GM12864 (cell line): Measurements from ENCODE around the gene ANKS3.

Experiments used
- DNase-seq: peaks from one replicate; pipeline ENCODE4 v3.0.0-alpha.2; 2011; ENCODE audit warnings: low read depth
- H3K4me3 ChIP-seq: 2 replicates; pipeline ENCODE4 v1.5.1; 2011; ENCODE audit warnings: mild to moderate bottlenecking, low read depth, low read length, control low read depth
- CTCF ChIP-seq: IDR thresholded peaks from 2 replicates; pipeline ENCODE4 v1.5.1; 2011; ENCODE audit warnings: low read depth, mild to moderate bottlenecking, moderate library complexity, low read length, control low read depth, inconsistent platforms; ENCODE audit errors: missing control alignments

Gene ANKS3

GRCh38 chr16:4775005-4775404, 40.9 kb upstream of the ANKS3 start:
- no peak overlapping the region for H3K4me3 ChIP-seq
- TF ChIP-seq CTCF = no peak
- no peak for DNase-seq

DNA sequence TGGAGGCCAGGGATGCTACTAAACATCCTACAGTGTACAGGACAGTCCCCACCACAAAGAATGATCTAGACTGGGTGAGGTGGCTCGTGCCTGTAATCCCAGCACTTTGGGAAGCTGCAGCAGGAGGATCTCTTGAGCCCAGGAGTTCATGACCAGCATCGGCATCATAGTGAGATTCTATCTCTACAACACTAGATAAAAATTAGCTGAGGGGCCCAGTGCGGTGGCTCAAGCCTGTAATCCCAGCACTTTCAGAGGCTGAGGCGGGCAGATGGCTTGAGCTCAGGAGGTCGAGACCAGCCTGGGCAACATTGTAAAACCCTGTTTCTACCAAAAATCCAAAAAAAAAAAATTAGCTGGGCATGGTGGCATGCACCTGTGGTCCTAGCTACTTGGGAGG, 38.3 kb upstream of the ANKS3 start:
- no peak for TF ChIP-seq CTCF
- DNase-seq = no peak
- no peak overlapping the region for H3K4me3 ChIP-seq

- no peak for TF ChIP-seq CTCF
- DNase-seq = no peak
- no peak overlapping the region for H3K4me3 ChIP-seq
Observed at GRCh38 chr16:4771646-4772045, 37.6 kb upstream of the ANKS3 start.

GRCh38 chr16:4769306-4769638, 35.2 kb upstream of the ANKS3 start:
- TF ChIP-seq CTCF = no peak
- H3K4me3 ChIP-seq = no peak overlapping the region; the same call in 1 of the 2 replicates
- DNase-seq = no peak

DNA sequence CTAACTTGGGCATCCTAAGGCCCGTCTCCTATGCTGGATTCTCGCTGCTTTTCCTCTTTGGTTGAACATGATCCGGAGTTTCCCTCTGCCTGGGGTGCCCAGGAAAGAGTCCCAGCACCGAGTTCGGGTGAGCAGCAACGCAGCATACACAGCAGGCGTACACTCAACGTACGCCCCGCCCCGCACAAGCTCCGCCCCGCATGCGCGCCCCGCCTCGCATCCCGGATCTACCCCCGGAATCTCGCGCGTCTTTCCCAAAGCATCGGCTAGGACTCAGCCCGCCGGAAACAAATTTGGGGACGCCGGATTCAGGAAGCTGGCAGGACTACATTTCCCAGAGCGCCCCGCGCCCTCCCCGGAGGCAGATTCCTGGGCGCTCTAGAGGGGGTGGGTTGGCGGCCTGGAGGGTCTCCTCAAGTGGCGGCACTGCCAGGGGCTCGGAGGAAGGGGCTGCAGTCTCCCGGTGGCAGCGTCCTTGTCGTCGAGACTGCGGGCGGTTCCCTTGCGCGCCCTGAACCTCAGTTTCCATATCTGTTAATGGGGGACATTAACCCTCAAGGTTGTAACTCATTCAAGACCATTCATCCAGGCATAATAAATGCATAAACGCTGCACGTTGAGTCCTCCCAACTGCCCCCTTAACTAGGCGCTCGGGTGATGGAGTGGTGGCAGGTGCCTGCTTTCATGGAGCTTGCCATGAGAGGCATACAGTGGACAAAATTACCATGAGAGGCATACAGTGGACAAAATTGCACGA, 34.7 kb upstream of the ANKS3 start:
- H3K4me3 ChIP-seq = peak overlapping the region; percentile 85

GRCh38 chr16:4767872-4768548, 33.9 kb upstream of the ANKS3 start:
- no peak for DNase-seq
- H3K4me3 ChIP-seq = peak overlapping the region; percentile 85
- no peak for TF ChIP-seq CTCF

More for the DNA sequence above, 34.7 kb upstream of the ANKS3 start:
- peak; percentile 73 for DNase-seq
- no peak for TF ChIP-seq CTCF
